Naive B cell (primary cell): Measurements from ENCODE around the gene LPCAT1. TPM values are rescaled to one million over a fixed set of nuclear protein-coding genes. Genes with fewer than 3 reads are reported as not detected.
A peak's percentile ranks its signal among the peaks of the same experiment; 100 is the strongest.
"Not testable (repeated sequence)": the region's sequence is repeated elsewhere in the genome, so short reads cannot be mapped to it uniquely, and the experiment has no call there.

Source experiments
- ATAC-seq, 2 donors: fragments of 150-1000 bp; cut with Tn5 transposase; 2 replicates each; pipeline ENCODE4 v1.10.0; 2021; ENCODE audit warnings: low read depth in 2 of 2, mild to moderate bottlenecking in 2 of 2, moderate library complexity in 2 of 2
- DNase-seq: peaks from one replicate; pipeline ENCODE4 v3.0.0; 2022
- H3K27ac Mint-ChIP-seq, 6 donors: one replicate each; pipeline ENCODE4 v1.8.0; 2020 to 2022; ENCODE audit warnings: mild to moderate bottlenecking in 6 of 6, mixed read lengths in 6 of 6, moderate library complexity in 5 of 6, inconsistent platforms in 2 of 6
- H3K27me3 Mint-ChIP-seq, 3 donors: one replicate each; pipeline ENCODE4 v1.8.0; 2021 to 2022; ENCODE audit warnings: mixed read lengths in 3 of 3, mild to moderate bottlenecking in 1 of 3
- H3K36me3 Mint-ChIP-seq, 2 donors: one replicate each; pipeline ENCODE4 v1.8.0; 2020 to 2022; ENCODE audit warnings: mixed read lengths in 2 of 2, inconsistent platforms in 1 of 2, mild to moderate bottlenecking in 1 of 2
- H3K4me1 Mint-ChIP-seq, 3 donors: one replicate each; pipeline ENCODE4 v1.8.0; 2020 to 2022; ENCODE audit warnings: mixed read lengths in 3 of 3, inconsistent platforms in 1 of 3, mild to moderate bottlenecking in 1 of 3, moderate library complexity in 1 of 3
- H3K4me3 Mint-ChIP-seq, 8 donors: one replicate each; pipeline ENCODE4 v1.8.0; 2020 to 2022; ENCODE audit warnings: mild to moderate bottlenecking in 8 of 8, mixed read lengths in 8 of 8, moderate library complexity in 8 of 8, inconsistent platforms in 2 of 8
- H3K9me3 Mint-ChIP-seq, 7 donors: one replicate each; pipeline ENCODE4 v1.8.0; 2020 to 2022; ENCODE audit warnings: mixed read lengths in 7 of 7, mild to moderate bottlenecking in 5 of 7, inconsistent platforms in 2 of 7, moderate library complexity in 1 of 7
- polyA plus RNA-seq, 6 donors: library from polyadenylated mRNA; unstranded; fragments of 300-500 nt; fragmentation: Illumina TruSeq; gene quantifications; one replicate each; pipeline ENCODE4 v1.2.3, GENCODE V29; 2021; ENCODE audit warnings: low read depth in 6 of 6

The LPCAT1 gene
- polyA plus RNA-seq, 6 donors from 2014 or later = 19.5 to 63.3 (median 52.7) TPM

- Mint-ChIP-seq H3K9me3 (peaks cover 0 to 4% (median 0%) of the 10 kb centered on the region in 7 donors), H3K36me3 (no peaks in the 10 kb centered on the region), H3K4me1 (peaks cover 19 to 23% (median 19%) of the 10 kb centered on the region in 3 donors), H3K4me3 (peak overlapping the region in 1 of 8 donors; percentile 45), H3K27ac (peak overlapping the region in 1 of 6 donors; percentile 83), H3K27me3 (no peaks in the 10 kb centered on the region)
- ATAC-seq (no peak), DNase-seq (no peak)
Observed at GRCh38 chr5:1541702-1542400, 18.1 kb upstream of the LPCAT1 start.

- Mint-ChIP-seq H3K9me3 (peaks cover 0 to 4% (median 0%) of the 10 kb centered on the region in 7 donors), H3K4me3 (no peak overlapping the region), H3K4me1 (peaks cover 26 to 31% (median 27%) of the 10 kb centered on the region in 3 donors), H3K36me3 (no peaks in the 10 kb centered on the region), H3K27ac (peak overlapping the region in 3 of 6 donors; percentile 57 to 90 (median 75)), H3K27me3 (no peaks in the 10 kb centered on the region)
- ATAC-seq (no peak), DNase-seq (no peak)
Observed at GRCh38 chr5:1540831-1541701, 17.3 kb upstream of the LPCAT1 start.

GRCh38 chr5:1540166-1540565, 16.4 kb upstream of the LPCAT1 start:
- no peak for ATAC-seq
- no peak for DNase-seq
- H3K9me3 Mint-ChIP-seq = no peaks in the 10 kb centered on the region
- no peaks in the 10 kb centered on the region for H3K27me3 Mint-ChIP-seq
- H3K36me3 Mint-ChIP-seq = no peaks in the 10 kb centered on the region
- peak overlapping the region in 3 of 6 donors; percentile 29 to 75 (median 72) for H3K27ac Mint-ChIP-seq
- peaks cover 23 to 30% (median 25%) of the 10 kb centered on the region in 3 donors for H3K4me1 Mint-ChIP-seq
- H3K4me3 Mint-ChIP-seq = no peak overlapping the region

DNA sequence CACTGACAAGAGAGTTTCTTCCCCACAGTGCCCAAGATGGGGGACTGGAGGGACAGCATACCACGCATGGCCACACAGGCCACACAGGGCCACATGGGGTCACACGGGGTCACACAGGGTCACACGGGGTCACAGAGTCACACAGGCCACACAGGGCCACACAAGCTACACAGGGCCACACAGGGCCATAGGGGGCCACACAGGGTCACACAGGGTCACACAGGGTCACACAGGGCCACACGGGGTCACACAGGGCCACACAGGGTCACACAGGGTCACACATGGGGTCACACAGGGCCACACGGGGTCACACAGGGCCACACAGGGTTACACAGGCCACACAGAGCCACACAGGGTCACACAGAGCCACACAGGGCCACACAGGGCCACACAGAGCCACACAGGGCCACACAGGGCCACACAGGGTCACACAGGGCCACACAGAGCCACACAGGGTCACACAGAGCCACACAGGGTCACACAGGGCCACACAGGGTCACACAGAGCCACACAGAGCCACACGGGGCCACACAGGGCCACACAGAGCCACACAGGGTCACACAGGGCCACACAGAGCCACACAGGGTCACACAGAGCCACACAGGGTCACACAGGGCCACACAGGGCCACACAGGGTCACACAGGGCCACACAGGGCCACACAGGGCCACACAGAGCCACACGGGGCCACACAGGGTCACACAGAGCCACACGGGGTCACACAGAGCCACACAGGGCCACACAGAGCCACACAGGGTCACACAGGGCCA, 15.8 kb upstream of the LPCAT1 start:
- DNase-seq, H3K9me3 Mint-ChIP-seq, ATAC-seq, H3K36me3 Mint-ChIP-seq, H3K27me3 Mint-ChIP-seq: not testable (repeated sequence)
- peak overlapping the region in 1 of 8 donors; percentile 47 for H3K4me3 Mint-ChIP-seq
- peak overlapping the region in 5 of 6 donors; percentile 51 to 97 (median 83) for H3K27ac Mint-ChIP-seq
- peaks cover 20 to 29% (median 23%) of the 10 kb centered on the region in 3 donors for H3K4me1 Mint-ChIP-seq

DNA sequence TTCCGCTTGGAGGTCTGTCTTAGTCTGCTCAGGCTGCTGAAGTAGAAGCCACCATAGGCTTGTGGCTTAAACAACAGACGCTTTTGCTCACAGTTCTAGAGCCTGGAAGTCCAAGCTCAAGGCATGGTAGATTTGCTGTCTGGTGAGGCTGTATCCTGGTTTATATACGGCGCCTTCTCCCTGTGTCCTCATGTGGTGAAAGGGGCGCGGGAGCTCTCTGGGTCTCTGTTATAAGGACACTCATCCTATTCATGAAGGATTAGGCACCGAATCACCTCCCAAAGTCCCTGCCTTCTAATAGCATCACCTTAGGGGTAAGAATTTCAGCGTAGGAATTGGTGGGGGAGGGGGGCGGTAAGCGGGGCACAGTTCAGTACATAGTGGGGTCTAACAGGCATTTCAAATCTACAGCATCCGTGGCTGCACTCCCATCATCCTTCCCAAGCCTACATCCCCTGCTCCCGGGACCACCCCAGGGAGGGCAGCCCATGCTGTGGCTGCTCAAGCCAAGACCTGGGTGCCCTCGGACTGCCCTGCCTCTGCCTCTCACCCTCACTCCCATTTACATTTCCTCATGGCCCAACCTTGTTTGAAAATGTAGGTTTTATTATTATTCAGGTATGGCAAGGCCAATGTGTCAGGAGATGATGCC, 15.1 kb upstream of the LPCAT1 start:
- no peak for DNase-seq
- no peak for ATAC-seq
- H3K9me3 Mint-ChIP-seq = no peaks in the 10 kb centered on the region
- H3K27me3 Mint-ChIP-seq = no peaks in the 10 kb centered on the region
- peak overlapping the region in 4 of 8 donors; percentile 47 to 63 (median 54) for H3K4me3 Mint-ChIP-seq
- H3K27ac Mint-ChIP-seq = peak overlapping the region; percentile 33 to 97 (median 71)
- peaks cover 20 to 29% (median 23%) of the 10 kb centered on the region in 3 donors for H3K4me1 Mint-ChIP-seq
- no peaks in the 10 kb centered on the region for H3K36me3 Mint-ChIP-seq

DNA sequence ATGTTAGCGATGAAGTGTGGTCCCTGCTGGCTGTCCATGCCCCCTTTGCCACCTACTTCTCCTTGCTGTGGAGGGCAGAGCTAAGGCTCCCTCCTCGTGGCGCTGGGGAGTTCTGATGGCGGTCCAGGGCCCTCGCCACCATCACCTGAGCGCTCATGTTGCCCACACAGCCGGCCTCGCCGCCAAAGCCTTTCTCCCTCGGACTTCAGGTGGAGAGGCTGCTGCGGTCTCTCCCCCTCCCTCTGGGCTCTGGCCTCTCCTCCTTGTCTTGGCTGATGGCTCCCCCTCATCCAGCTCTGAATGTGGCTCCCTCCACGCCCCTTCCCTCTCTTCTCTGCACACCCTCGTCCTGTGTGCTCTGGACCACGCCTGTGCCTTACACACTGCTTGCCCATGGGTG, 14.5 kb upstream of the LPCAT1 start:
- no peak for DNase-seq
- H3K27ac Mint-ChIP-seq = peak overlapping the region in 5 of 6 donors; percentile 38 to 97 (median 81)

GRCh38 chr5:1537603-1538154, 13.9 kb upstream of the LPCAT1 start:
- Mint-ChIP-seq H3K4me1 (peaks cover 20 to 29% (median 23%) of the 10 kb centered on the region in 3 donors), H3K27ac (peak overlapping the region in 4 of 6 donors; percentile 47 to 99 (median 98)), H3K9me3 (no peaks in the 10 kb centered on the region), H3K4me3 (peak overlapping the region; percentile 23 to 93 (median 82)), H3K36me3 (no peaks in the 10 kb centered on the region), H3K27me3 (no peaks in the 10 kb centered on the region)
- ATAC-seq (no peak), DNase-seq (no peak)

More for the DNA sequence above, 14.5 kb upstream of the LPCAT1 start:
- Mint-ChIP-seq H3K4me3 (peak overlapping the region in 5 of 8 donors; percentile 24 to 63 (median 53)), H3K9me3 (no peaks in the 10 kb centered on the region), H3K4me1 (peaks cover 20 to 29% (median 23%) of the 10 kb centered on the region in 3 donors), H3K27me3 (no peaks in the 10 kb centered on the region), H3K36me3 (no peaks in the 10 kb centered on the region)
- ATAC-seq = no peak

DNA sequence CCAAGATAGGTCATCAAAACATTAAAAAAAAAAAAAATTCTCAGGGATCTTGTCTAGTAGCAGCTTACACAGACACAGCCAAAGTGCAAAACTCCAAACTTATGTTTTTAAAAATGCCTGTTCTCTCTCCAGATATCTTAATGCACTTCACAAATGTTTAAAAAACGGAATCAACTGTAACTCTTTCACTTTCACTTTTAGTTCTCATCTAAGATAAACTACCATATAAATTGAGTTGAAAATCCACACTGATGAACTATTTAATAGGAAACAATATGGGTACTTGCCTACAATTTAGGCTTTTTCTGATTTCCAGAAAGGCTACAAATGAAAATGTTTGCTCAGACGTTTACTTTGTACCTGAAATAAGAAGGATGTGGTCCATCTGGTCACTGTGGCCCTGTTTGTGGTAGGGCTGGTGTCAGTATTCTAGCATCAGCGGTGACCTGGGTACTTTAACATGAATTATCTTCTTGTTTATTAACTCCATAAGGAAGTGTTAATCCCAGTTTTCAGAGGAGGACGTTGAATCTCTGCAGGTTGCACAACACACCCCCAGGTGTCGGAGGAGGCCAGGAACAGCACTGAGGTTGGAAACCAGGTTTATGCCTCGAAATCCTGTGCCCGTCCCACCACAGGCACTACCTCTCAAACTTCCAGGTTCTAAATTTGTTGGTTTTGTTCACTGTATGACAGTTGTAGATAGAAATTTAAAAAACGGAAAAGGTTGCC, 13.3 kb upstream of the LPCAT1 start:
- peak; percentile 35 for DNase-seq
- H3K27ac Mint-ChIP-seq = peak overlapping the region; percentile 93 to 99 (median 98)
- peak overlapping the region; percentile 78 to 93 (median 88) for H3K4me3 Mint-ChIP-seq
- peaks cover 20 to 29% (median 23%) of the 10 kb centered on the region in 3 donors for H3K4me1 Mint-ChIP-seq
- no peaks in the 10 kb centered on the region for H3K36me3 Mint-ChIP-seq
- H3K9me3 Mint-ChIP-seq = no peaks in the 10 kb centered on the region
- no peaks in the 10 kb centered on the region for H3K27me3 Mint-ChIP-seq
- ATAC-seq = peak; percentile 27 to 38

DNA sequence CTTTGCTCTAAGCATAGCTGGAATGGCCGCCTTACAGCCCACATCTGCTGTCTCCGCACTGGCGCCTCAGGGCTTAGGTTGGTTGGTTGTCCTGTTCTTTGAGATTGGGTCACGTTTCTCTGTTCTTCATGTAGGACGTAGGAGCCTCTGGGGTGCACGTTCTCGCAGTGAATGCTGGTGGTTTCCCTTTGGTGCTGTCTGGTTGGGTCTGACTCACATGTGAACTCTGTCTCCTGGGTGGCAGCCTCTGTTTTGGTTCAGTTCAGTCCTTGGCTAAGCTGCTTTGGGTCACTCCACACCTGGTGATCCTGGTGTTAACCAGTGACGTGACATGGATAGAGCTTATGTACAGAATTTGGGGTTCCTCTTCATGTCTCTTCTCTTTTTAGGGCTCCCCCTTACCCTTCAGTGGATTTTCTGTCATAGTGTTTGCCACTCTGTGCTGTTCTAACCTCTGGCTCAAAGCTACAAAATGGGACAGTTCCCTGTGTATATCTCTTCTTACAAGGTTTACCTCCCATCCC, 12.6 kb upstream of the LPCAT1 start:
- no peaks in the 10 kb centered on the region for H3K9me3 Mint-ChIP-seq
- H3K4me3 Mint-ChIP-seq = peak overlapping the region; percentile 78 to 93 (median 88)
- ATAC-seq (peak; percentile 93 to 95), DNase-seq (peak; percentile 75)
- H3K27me3 Mint-ChIP-seq = no peaks in the 10 kb centered on the region
- H3K4me1 Mint-ChIP-seq = peaks cover 20 to 29% (median 23%) of the 10 kb centered on the region in 3 donors
- peak overlapping the region; percentile 93 to 99 (median 98) for H3K27ac Mint-ChIP-seq
- no peaks in the 10 kb centered on the region for H3K36me3 Mint-ChIP-seq

DNA sequence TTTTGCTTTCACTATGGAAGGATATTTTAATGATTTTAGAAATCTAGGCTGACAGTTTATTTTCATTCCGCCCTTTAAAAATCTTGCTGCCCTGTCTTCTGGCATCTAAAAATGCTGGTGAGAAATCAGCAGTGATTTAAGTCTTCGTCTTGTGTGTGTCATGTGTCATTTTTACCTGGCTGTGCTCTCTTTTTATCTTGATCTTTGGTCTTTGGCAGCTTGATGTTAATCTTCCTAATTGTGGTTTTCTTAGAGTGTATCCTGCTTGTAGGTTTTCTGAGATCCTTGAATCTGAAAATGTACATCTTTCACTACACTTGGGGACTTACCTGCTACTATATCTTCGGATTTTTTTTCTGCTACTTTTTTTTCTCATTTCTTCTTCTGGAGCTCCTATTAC, 11.9 kb upstream of the LPCAT1 start:
- Mint-ChIP-seq H3K4me3 (peak overlapping the region in 7 of 8 donors; percentile 9 to 93 (median 85)), H3K27me3 (no peaks in the 10 kb centered on the region), H3K36me3 (no peaks in the 10 kb centered on the region)

GRCh38 chr5:1532384-1532783, 8.6 kb upstream of the LPCAT1 start:
- no peak overlapping the region for H3K27ac Mint-ChIP-seq
- H3K4me3 Mint-ChIP-seq = no peak overlapping the region
- H3K27me3 Mint-ChIP-seq = no peaks in the 10 kb centered on the region
- no peaks in the 10 kb centered on the region for H3K36me3 Mint-ChIP-seq
- ATAC-seq (no peak), DNase-seq (no peak)
- H3K9me3 Mint-ChIP-seq = no peaks in the 10 kb centered on the region
- peaks cover 17 to 22% (median 20%) of the 10 kb centered on the region in 3 donors for H3K4me1 Mint-ChIP-seq

More for the DNA sequence above, 11.9 kb upstream of the LPCAT1 start:
- Mint-ChIP-seq H3K27ac (peak overlapping the region; percentile 93 to 99 (median 98)), H3K9me3 (no peaks in the 10 kb centered on the region), H3K4me1 (peaks cover 20 to 29% (median 23%) of the 10 kb centered on the region in 3 donors)
- no peak for DNase-seq
- ATAC-seq = no peak
